ENCODE data around the gene MCCC1.

GRCh38 chr3:183073839-183074238 is 25.5 kb downstream of the MCCC1 start:
- TF ChIP-seq, protein P1, sequence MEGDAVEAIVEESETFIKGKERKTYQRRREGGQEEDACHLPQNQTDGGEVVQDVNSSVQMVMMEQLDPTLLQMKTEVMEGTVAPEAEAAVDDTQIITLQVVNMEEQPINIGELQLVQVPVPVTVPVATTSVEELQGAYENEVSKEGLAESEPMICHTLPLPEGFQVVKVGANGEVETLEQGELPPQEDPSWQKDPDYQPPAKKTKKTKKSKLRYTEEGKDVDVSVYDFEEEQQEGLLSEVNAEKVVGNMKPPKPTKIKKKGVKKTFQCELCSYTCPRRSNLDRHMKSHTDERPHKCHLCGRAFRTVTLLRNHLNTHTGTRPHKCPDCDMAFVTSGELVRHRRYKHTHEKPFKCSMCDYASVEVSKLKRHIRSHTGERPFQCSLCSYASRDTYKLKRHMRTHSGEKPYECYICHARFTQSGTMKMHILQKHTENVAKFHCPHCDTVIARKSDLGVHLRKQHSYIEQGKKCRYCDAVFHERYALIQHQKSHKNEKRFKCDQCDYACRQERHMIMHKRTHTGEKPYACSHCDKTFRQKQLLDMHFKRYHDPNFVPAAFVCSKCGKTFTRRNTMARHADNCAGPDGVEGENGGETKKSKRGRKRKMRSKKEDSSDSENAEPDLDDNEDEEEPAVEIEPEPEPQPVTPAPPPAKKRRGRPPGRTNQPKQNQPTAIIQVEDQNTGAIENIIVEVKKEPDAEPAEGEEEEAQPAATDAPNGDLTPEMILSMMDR (IDR thresholded peaks at IDR 0.05) = no peak
- no peak for TF ChIP-seq POLR2A (IDR thresholded peaks at IDR 0.05)
